ENCODE measurements around the gene TPM1. TPM values are rescaled to one million over a fixed set of nuclear protein-coding genes. Genes with fewer than 3 reads are reported as not detected.

TPM1 gene
- total and polyA plus RNA-seq, 2 of the 4 experiments (the other 2 are of a cell fraction), result 661 to 1,623 TPM

- BruUV-seq (replicated peaks), result no TSS peak
Measured at GRCh38 chr15:63114465-63114864, 71.9 kb downstream of the TPM1 start.

More at GRCh38 chr15:63114465-63114864, 71.9 kb downstream of the TPM1 start:
- ATAC-seq (ENCODE audit: low read depth) (no peak), DNase-seq (no peak)
- H3K23ac ChIP-seq (ENCODE audit: low read depth, low read length), result no peak overlapping the region
- peak overlapping the region; percentile 87; the same call in 2 of the 3 replicates for H2BK15ac ChIP-seq (ENCODE audit: low read depth, low read length)
- CTCF ChIA-PET, result no interaction called here
- peak overlapping the region; percentile 11 for H2AK9ac ChIP-seq (replicated peaks; ENCODE audit: low read depth, low read length, poor library complexity)
- H3K14ac ChIP-seq (replicated peaks; ENCODE audit: low read depth, low read length), result peak overlapping the region; percentile 73
- 0 out of 2 replicates have a peak overlapping the region, but pooled peaks have one; percentile 38 for H3K18ac ChIP-seq (ENCODE audit: low read depth, low read length)
- no peak overlapping the region; the same call in 1 of the 2 replicates for H2AK5ac ChIP-seq (ENCODE audit: low read depth, low read length)
- peak overlapping the region; percentile 7; the same call in 1 of the 2 replicates for H4K5ac ChIP-seq (ENCODE audit: low read depth, low read length)
- H3K4ac ChIP-seq (ENCODE audit: low read depth, low read length), result peak overlapping the region; percentile 64
- H3K79me1 ChIP-seq (ENCODE audit: low read depth in 1 of 2, low read length in 2 of 2), result no peaks in the 10 kb centered on the region
- peak overlapping the region; percentile 86 for H2BK120ac ChIP-seq (ENCODE audit: low read depth, low read length)
- H3K36me3 ChIP-seq (ENCODE audit: control insufficient read depth, insufficient read depth, low read length), result no peaks in the 10 kb centered on the region
- POLR2A ChIA-PET (ENCODE audit: unreplicated experiment), result no interaction called here
- in situ Hi-C loops (cut with MboI; ENCODE audit: low sequenced_read_pairs), result no loop called here
- no peak overlapping the region for H3K9ac ChIP-seq (ENCODE audit: low read depth, low read length)
- no peak for TF ChIP-seq FOS (IDR thresholded peaks at IDR 0.05; ENCODE audit: low read depth, low read length)
- TF ChIP-seq NFE2L2 (IDR thresholded peaks at IDR 0.05; ENCODE audit: low read depth, low read length), result no peak
- TF ChIP-seq SMC3 (IDR thresholded peaks at IDR 0.05; ENCODE audit: low read depth, low read length), result no peak
- TF ChIP-seq RFX5 (IDR thresholded peaks at IDR 0.05; ENCODE audit: low read depth, low read length), result no peak
- TF ChIP-seq MAFK (IDR thresholded peaks at IDR 0.05; ENCODE audit: low read depth, low read length), result no peak
- TF ChIP-seq RAD21 (IDR thresholded peaks at IDR 0.05; ENCODE audit: low read length), result no peak
- H4K20me1 ChIP-seq (ENCODE audit: insufficient read depth, low read length), result no peaks in the 10 kb centered on the region
- H3K27me3 ChIP-seq (ENCODE audit: control insufficient read depth, insufficient read depth, low read length), result no peaks in the 10 kb centered on the region
- dilution Hi-C loops (cut with HindIII; ENCODE audit: low sequenced_read_pairs, unreplicated experiment), result no loop called here
- intact Hi-C loops (cut with micrococcal nuclease), result no loop called here
- peak overlapping the region; percentile 87 for H2BK20ac ChIP-seq (ENCODE audit: low read depth, low read length)
- peak overlapping the region; percentile 21 for H2BK5ac ChIP-seq (ENCODE audit: low read depth, low read length, poor library complexity, severe bottlenecking)
- H3K4me2 ChIP-seq (ENCODE audit: low read depth, low read length), result no peak overlapping the region
- peak overlapping the region in 1 of 2 experiments; percentile 72; a peak in 2 of 4 replicates for H4K8ac ChIP-seq (ENCODE audit: low read depth in 2 of 2, low read length in 2 of 2)
- H3K9me1 ChIP-seq (ENCODE audit: insufficient read depth, low read length), result peaks cover 7% of the 10 kb centered on the region
- no peak overlapping the region for H3K27ac ChIP-seq (ENCODE audit: insufficient read depth, low read length)
- peaks cover 7% of the 10 kb centered on the region for H3K9me3 ChIP-seq (ENCODE audit: control insufficient read depth, insufficient read depth, low read length)
- H3K4me1 ChIP-seq (ENCODE audit: control insufficient read depth, insufficient read depth, low read length), result peaks cover 8% of the 10 kb centered on the region; the same call in 1 of the 2 replicates
- peak overlapping the region; percentile 26 for H2AFZ ChIP-seq (replicated peaks; ENCODE audit: low read length, poor library complexity)
- H3K4me3 ChIP-seq (ENCODE audit: insufficient read depth, low read depth, low read length), result no peak overlapping the region
- no peak overlapping the region for H3K56ac ChIP-seq (ENCODE audit: extremely low read depth, insufficient read depth, low read length)
- whole genome bisulfite sequencing, 2 experiments (ENCODE audit: extremely low coverage in 2 of 2, insufficient read length in 1 of 2), result no CpG with 5 or more reads among the region's 2 CpGs
- peak overlapping the region; percentile 79; the same call in 1 of the 2 replicates for H4K91ac ChIP-seq (ENCODE audit: insufficient read depth, low read depth, low read length)

Other genes starting within 250 kb of the TPM1 start
- 12.9 and 41.7 TPM in 2 replicates for gene LACTB, start 79.1 kb downstream of the TPM1 start, total RNA-seq (2012; rRNA removed)
- 31.0 and 32.7 TPM in 2 replicates for gene LACTB, start 79.1 kb downstream of the TPM1 start, polyA plus RNA-seq (2012; rRNA removed)
- 53.1 and 64.7 TPM in 2 replicates for gene RPS27L, start 114.7 kb downstream of the TPM1 start, total RNA-seq (2012; rRNA removed)
- gene RPS27L, start 114.7 kb downstream of the TPM1 start, polyA plus RNA-seq (2012; rRNA removed), result 302 and 361 TPM in 2 replicates
- gene RAB8B, start 146.9 kb downstream of the TPM1 start, total RNA-seq (2012; rRNA removed), result 29.4 and 66.4 TPM in 2 replicates
- 19.4 and 24.6 TPM in 2 replicates for gene RAB8B, start 146.9 kb downstream of the TPM1 start, polyA plus RNA-seq (2012; rRNA removed)
- gene APH1B, start 234.9 kb downstream of the TPM1 start, total RNA-seq (2012; rRNA removed), result 7.7 and 10.6 TPM in 2 replicates
- gene APH1B, start 234.9 kb downstream of the TPM1 start, polyA plus RNA-seq (2012; rRNA removed), result 5.1 and 7.0 TPM in 2 replicates